ENCODE results near the gene MOB3A. TPM values are rescaled to one million over a fixed set of nuclear protein-coding genes. Genes with fewer than 3 reads are reported as not detected.

Gene MOB3A
- total and polyA plus RNA-seq, 2 of the 8 experiments (the other 6 are each of a cell fraction or from before 2014, with no cell fraction given): 9.2 to 9.6 TPM

GRCh38 chr19:2076526-2076944 lies 19.6 kb downstream of the MOB3A start (continued):
- TF ChIP-seq CHD7 (IDR thresholded peaks at IDR 0.05; ENCODE audit: insufficient replicate concordance, low read length): no peak
- TF ChIP-seq EZH2 (IDR thresholded peaks at IDR 0.05; ENCODE audit: low read depth, low read length, severe bottlenecking): no peak
- TF ChIP-seq FOSL1 (IDR thresholded peaks at IDR 0.05; ENCODE audit: insufficient read depth, low read depth, low read length): no peak
- no peak for TF ChIP-seq CEBPB (IDR thresholded peaks at IDR 0.05; ENCODE audit: low read depth, low read length)
- TF ChIP-seq SP2 (IDR thresholded peaks at IDR 0.05; ENCODE audit: low read length): no peak
- no peak for TF ChIP-seq ASH2L (IDR thresholded peaks at IDR 0.05; ENCODE audit: low read length)
- TF ChIP-seq CHD1 (IDR thresholded peaks at IDR 0.05; ENCODE audit: low read depth, low read length): no peak

Data from H1 (cell line).